Measurements from ENCODE around the gene ROPN1.

GRCh38 chr3:123953735-123954134 lies 38.2 kb downstream of the ROPN1 start:
- TF ChIP-seq ZNF10 (tag by site-specific recombination; IDR thresholded peaks at IDR 0.05) (no peak), CTCF (tag by site-specific recombination; IDR thresholded peaks at IDR 0.05) (no peak), TCF7L2 (IDR thresholded peaks at IDR 0.05; ENCODE audit: borderline replicate concordance, low read depth, low read length) (no peak), ZFP37 (tag by site-specific recombination; IDR thresholded peaks at IDR 0.05) (no peak), GLIS2 (tag by site-specific recombination; IDR thresholded peaks at IDR 0.05) (no peak), ZBTB6 (tag by site-specific recombination; IDR thresholded peaks at IDR 0.05) (no peak), ZBTB8A (tag by site-specific recombination; IDR thresholded peaks at IDR 0.05) (no peak), ZNF138 (tag by site-specific recombination; IDR thresholded peaks at IDR 0.05; ENCODE audit: borderline replicate concordance) (no peak), SETDB1 (IDR thresholded peaks at IDR 0.05; ENCODE audit: insufficient read length, low read length) (no peak), ZNF341 (tag by site-specific recombination; IDR thresholded peaks at IDR 0.05; ENCODE audit: low read depth) (no peak)
- TF ChIP-seq, protein P1, sequence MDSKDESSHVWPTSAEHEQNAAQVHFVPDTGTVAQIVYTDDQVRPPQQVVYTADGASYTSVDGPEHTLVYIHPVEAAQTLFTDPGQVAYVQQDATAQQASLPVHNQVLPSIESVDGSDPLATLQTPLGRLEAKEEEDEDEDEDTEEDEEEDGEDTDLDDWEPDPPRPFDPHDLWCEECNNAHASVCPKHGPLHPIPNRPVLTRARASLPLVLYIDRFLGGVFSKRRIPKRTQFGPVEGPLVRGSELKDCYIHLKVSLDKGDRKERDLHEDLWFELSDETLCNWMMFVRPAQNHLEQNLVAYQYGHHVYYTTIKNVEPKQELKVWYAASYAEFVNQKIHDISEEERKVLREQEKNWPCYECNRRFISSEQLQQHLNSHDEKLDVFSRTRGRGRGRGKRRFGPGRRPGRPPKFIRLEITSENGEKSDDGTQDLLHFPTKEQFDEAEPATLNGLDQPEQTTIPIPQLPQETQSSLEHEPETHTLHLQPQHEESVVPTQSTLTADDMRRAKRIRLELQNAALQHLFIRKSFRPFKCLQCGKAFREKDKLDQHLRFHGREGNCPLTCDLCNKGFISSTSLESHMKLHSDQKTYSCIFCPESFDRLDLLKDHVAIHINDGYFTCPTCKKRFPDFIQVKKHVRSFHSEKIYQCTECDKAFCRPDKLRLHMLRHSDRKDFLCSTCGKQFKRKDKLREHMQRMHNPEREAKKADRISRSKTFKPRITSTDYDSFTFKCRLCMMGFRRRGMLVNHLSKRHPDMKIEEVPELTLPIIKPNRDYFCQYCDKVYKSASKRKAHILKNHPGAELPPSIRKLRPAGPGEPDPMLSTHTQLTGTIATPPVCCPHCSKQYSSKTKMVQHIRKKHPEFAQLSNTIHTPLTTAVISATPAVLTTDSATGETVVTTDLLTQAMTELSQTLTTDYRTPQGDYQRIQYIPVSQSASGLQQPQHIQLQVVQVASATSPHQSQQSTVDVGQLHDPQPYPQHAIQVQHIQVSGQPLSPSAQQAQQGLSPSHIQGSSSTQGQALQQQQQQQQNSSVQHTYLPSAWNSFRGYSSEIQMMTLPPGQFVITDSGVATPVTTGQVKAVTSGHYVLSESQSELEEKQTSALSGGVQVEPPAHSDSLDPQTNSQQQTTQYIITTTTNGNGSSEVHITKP (tag by site-specific recombination; IDR thresholded peaks at IDR 0.05) = 0 out of 2 replicates have a peak, but pooled peaks have one; percentile 13
- TF ChIP-seq, protein P2, sequence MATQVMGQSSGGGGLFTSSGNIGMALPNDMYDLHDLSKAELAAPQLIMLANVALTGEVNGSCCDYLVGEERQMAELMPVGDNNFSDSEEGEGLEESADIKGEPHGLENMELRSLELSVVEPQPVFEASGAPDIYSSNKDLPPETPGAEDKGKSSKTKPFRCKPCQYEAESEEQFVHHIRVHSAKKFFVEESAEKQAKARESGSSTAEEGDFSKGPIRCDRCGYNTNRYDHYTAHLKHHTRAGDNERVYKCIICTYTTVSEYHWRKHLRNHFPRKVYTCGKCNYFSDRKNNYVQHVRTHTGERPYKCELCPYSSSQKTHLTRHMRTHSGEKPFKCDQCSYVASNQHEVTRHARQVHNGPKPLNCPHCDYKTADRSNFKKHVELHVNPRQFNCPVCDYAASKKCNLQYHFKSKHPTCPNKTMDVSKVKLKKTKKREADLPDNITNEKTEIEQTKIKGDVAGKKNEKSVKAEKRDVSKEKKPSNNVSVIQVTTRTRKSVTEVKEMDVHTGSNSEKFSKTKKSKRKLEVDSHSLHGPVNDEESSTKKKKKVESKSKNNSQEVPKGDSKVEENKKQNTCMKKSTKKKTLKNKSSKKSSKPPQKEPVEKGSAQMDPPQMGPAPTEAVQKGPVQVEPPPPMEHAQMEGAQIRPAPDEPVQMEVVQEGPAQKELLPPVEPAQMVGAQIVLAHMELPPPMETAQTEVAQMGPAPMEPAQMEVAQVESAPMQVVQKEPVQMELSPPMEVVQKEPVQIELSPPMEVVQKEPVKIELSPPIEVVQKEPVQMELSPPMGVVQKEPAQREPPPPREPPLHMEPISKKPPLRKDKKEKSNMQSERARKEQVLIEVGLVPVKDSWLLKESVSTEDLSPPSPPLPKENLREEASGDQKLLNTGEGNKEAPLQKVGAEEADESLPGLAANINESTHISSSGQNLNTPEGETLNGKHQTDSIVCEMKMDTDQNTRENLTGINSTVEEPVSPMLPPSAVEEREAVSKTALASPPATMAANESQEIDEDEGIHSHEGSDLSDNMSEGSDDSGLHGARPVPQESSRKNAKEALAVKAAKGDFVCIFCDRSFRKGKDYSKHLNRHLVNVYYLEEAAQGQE (tag by site-specific recombination; IDR thresholded peaks at IDR 0.05) = no peak
